Activated naive CD4-positive, alpha-beta T cell treated with anti-CD3 and anti-CD28 coated beads for 36 hours (primary cell): ENCODE results near the gene GPC6. TPM values are rescaled to one million over a fixed set of nuclear protein-coding genes. Genes with fewer than 3 reads are reported as not detected.

Experiments
- CTCF ChIA-PET: fragments of 350-600 bp; sonication (Branson Sonifier 250); formaldehyde crosslinking; loops from one replicate; lab custom pipeline; 2021; ENCODE audit warnings: antibody characterized with exemption; lab: Charles Lee
- DNase-seq: peaks from one replicate; pipeline ENCODE4 v3.0.0-alpha.2; 2020
- H3K27ac Mint-ChIP-seq: one replicate; pipeline ENCODE4 v1.8.0; 2021; ENCODE audit warnings: mild to moderate bottlenecking, mixed read lengths
- H3K27me3 Mint-ChIP-seq: one replicate; pipeline ENCODE4 v1.8.0; 2021; ENCODE audit warnings: low read depth, mixed read lengths
- H3K36me3 Mint-ChIP-seq: one replicate; pipeline ENCODE4 v1.8.0; 2021; ENCODE audit warnings: low read depth, mixed read lengths
- H3K4me1 Mint-ChIP-seq: one replicate; pipeline ENCODE4 v1.8.0; 2021; ENCODE audit warnings: low read depth, mixed read lengths
- H3K4me3 Mint-ChIP-seq: one replicate; pipeline ENCODE4 v1.8.0; 2021; ENCODE audit warnings: mild to moderate bottlenecking, moderate library complexity, mixed read lengths
- H3K9me3 Mint-ChIP-seq: one replicate; pipeline ENCODE4 v1.8.0; 2021; ENCODE audit warnings: mixed read lengths
- intact Hi-C: fragments of 100-400 bp; cut with micrococcal nuclease; formaldehyde crosslinking; loops from one replicate; pipeline ENCODE4 v1.15.1; 2023
- total RNA-seq, 2 experiments: library from RNA; stranded (reverse); gene quantifications; one replicate each; pipeline ENCODE4 v1.2.3, GENCODE V29; 2021

The GPC6 gene
- total RNA-seq, 2 experiments from 2014 or later, result not detected

DNA sequence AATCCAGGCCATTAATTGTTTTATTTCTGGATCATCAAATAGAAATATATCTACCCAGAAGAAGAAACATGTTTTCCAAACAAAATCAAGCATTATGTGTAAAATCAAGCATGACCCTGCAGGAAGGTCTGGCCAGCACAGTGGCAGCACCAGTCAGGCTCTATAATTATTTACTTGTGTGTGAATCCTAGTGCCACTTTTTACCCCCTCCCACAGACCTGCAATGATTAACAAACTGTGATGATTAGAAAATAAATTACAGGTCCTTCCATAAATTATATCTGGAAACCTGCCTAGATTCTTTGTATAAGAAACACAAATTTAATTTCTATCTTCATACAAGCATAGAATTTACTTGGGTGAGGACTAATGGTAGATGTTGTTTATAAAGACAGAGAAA lies 186.1 kb downstream of the GPC6 start:
- Mint-ChIP-seq H3K4me1 (no peaks in the 10 kb centered on the region), H3K27ac (no peak overlapping the region), H3K9me3 (no peaks in the 10 kb centered on the region), H3K4me3 (no peak overlapping the region), H3K36me3 (no peaks in the 10 kb centered on the region), H3K27me3 (no peaks in the 10 kb centered on the region)
- intact Hi-C loops, result no loop called here
- no peak for DNase-seq
- CTCF ChIA-PET, result no interaction called here

DNA sequence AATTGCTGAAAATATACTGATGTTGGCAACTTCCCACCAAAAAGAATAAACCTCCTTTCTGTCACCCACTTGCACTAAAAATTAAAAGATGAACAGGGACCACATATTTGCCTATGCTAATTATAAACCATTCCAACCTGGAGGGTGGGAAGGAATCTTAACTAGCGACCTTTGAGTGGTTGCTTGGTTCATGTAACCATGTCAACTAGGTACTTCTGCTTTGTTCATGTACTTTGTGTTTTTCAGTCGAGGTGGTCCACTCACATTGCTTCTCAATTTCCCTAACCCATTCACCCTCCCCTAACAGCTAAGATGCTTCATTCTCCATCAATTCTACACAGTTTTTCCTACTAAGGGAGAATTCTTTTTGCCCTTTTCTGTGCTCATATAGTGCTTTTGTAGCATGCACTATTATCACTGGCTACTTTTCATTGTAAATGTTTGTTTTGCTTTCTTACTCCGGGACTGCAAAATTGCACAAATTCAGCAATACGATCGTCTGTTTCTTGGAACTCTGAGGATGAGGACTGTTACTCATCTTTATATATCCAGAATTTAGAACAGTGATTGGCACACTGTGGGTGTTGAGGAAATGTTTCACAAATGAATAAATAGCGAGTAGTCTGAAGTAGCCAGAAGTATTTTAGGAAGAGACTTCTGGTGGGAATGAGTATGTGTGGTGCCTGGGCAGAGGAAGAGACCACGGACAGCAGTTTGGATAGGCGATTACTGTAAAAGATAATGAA lies 187.5 kb downstream of the GPC6 start:
- no peaks in the 10 kb centered on the region for H3K36me3 Mint-ChIP-seq
- intact Hi-C loops, result no loop called here

DNA sequence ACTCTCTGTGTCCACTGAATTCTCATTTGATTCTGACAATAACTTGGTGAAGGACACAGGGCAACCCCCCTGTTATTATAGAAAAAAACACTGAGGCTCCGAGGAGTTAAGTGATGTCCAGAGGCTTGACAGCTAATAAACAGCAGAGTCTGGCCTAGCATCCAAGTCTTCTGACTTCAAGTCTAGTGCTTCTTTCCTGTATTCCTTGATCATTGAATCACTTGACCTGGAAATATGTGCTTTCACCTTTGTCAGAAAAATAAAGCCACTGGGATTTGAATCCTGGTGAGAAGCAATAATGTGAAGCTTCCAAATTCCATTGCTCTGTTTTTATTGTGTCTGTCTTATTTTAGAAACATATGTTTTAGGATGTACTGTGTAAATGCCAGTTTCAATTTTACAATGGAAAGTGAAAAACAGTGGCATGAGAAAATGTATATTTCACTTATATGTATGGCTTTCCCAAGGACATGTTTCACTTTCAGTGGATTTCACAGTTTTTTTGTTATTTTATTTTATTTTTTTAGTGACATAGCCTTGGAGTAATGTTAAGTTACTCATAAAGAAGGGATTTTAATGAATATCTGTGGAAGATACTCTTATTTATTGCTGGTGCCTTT lies 190.2 kb downstream of the GPC6 start:
- H3K4me1 Mint-ChIP-seq, result no peaks in the 10 kb centered on the region
- DNase-seq, result no peak
- H3K9me3 Mint-ChIP-seq, result no peaks in the 10 kb centered on the region
- no peak overlapping the region for H3K4me3 Mint-ChIP-seq
- H3K36me3 Mint-ChIP-seq, result no peaks in the 10 kb centered on the region
- no peak overlapping the region for H3K27ac Mint-ChIP-seq
- intact Hi-C loops, result no loop called here
- no peaks in the 10 kb centered on the region for H3K27me3 Mint-ChIP-seq
- CTCF ChIA-PET, result no interaction called here

More for the DNA sequence above, 187.5 kb downstream of the GPC6 start:
- CTCF ChIA-PET, result no interaction called here
- H3K27me3 Mint-ChIP-seq, result no peaks in the 10 kb centered on the region
- DNase-seq, result no peak
- H3K4me1 Mint-ChIP-seq, result no peaks in the 10 kb centered on the region
- H3K9me3 Mint-ChIP-seq, result no peaks in the 10 kb centered on the region
- H3K27ac Mint-ChIP-seq, result no peak overlapping the region
- H3K4me3 Mint-ChIP-seq, result no peak overlapping the region

DNA sequence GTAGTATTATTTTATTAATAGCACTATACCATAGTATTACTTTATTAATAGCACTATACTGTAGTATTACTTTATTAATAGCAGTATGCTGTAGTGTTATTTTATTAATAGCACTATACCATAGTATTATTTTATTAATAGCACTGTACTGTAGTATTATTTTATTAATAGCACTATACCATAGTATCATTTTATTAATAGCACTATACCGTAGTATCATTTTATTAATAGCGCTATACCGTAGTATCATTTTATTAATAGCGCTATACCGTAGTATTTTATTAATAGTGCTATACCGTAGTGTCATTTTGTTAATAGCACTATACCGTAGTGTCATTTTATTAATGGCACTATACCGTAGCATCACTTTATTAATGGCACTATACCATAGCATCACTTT lies 191.8 kb downstream of the GPC6 start:
- H3K27ac Mint-ChIP-seq, result no peak overlapping the region
- H3K4me1 Mint-ChIP-seq, result no peaks in the 10 kb centered on the region
- DNase-seq, result no peak
- peaks cover 3% of the 10 kb centered on the region for H3K27me3 Mint-ChIP-seq
- H3K9me3 Mint-ChIP-seq, result no peaks in the 10 kb centered on the region
- H3K4me3 Mint-ChIP-seq, result no peak overlapping the region
- H3K36me3 Mint-ChIP-seq, result no peaks in the 10 kb centered on the region
- intact Hi-C loops, result no loop called here
- CTCF ChIA-PET, result no interaction called here

DNA sequence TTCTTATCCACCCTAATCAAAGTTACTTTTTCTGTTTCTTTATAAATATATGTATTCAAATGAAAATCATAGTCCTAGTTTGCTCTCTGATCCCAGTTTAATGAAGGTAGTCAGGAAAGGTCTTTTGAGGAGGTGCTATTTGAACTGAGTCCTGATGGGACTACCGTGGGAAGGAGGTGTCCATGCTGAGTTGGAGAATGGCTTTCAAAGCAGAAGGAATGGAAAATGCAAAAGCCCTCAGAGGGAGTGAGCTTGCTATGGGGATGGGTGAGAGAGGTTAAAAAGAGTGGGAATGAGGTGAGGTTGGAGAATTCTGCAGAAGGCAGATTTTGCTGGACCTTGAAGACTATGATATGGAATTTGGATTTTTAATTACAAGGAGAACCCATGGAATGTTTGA lies 193.6 kb downstream of the GPC6 start:
- no peak overlapping the region for H3K27ac Mint-ChIP-seq
- intact Hi-C loops, result no loop called here
- H3K4me3 Mint-ChIP-seq, result no peak overlapping the region
- H3K9me3 Mint-ChIP-seq, result no peaks in the 10 kb centered on the region
- CTCF ChIA-PET, result no interaction called here
- H3K4me1 Mint-ChIP-seq, result no peaks in the 10 kb centered on the region
- no peak for DNase-seq
- H3K36me3 Mint-ChIP-seq, result no peaks in the 10 kb centered on the region
- peaks cover 3% of the 10 kb centered on the region for H3K27me3 Mint-ChIP-seq

DNA sequence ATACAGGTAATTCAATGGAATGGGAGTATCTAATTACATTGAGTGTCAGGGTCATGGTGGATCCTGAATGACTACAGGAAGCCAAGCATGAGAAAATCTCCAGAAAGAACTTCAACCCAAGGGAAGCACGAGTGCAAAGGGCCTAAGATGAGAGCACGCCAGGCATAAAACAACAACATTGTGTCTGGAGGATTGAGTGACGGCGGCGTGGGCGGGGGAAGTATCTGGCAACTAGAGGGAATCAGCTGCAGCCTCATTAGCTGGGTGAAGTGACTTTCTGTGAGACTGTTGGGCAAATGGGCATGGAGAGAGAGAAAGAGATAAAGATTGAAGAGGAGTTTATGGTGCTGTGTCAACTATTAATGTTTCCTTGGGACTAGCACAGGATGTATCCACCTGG lies 194.3 kb downstream of the GPC6 start:
- Mint-ChIP-seq H3K36me3 (no peaks in the 10 kb centered on the region), H3K4me3 (no peak overlapping the region), H3K4me1 (no peaks in the 10 kb centered on the region), H3K27ac (no peak overlapping the region), H3K27me3 (peaks cover 6% of the 10 kb centered on the region), H3K9me3 (no peaks in the 10 kb centered on the region)
- DNase-seq, result no peak
- CTCF ChIA-PET, result no interaction called here
- intact Hi-C loops, result no loop called here

DNA sequence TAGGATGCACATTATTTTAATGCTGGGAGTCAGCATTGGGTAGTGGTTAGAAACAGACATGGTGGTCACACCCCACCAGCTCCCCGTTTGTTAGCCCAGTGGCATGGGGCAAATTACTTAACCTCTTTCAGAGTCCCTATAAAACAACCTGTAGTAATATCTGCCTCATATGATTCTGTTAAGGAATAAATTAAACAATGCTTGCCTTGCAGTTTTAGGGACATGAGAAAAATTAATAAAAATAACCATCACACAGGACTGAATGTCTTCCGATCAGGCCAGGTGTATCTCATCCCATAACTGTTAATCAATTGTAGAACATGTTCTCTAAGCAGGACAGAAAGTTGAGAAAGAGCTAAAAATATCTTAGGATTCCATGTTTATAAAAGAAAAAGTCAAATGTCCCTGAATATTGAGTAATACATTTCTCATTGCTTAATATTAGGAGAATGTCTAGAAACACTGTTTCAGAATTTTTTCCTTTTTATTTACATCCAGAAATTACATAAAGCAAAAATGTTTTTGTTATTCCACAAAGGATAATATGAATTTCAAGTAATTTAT lies 196.5 kb downstream of the GPC6 start:
- no peak overlapping the region for H3K27ac Mint-ChIP-seq
- CTCF ChIA-PET, result no interaction called here
- H3K9me3 Mint-ChIP-seq, result no peaks in the 10 kb centered on the region
- no peaks in the 10 kb centered on the region for H3K4me1 Mint-ChIP-seq
- DNase-seq, result no peak
- no peaks in the 10 kb centered on the region for H3K36me3 Mint-ChIP-seq
- intact Hi-C loops, result no loop called here
- H3K4me3 Mint-ChIP-seq, result no peak overlapping the region
- H3K27me3 Mint-ChIP-seq, result peaks cover 6% of the 10 kb centered on the region

DNA sequence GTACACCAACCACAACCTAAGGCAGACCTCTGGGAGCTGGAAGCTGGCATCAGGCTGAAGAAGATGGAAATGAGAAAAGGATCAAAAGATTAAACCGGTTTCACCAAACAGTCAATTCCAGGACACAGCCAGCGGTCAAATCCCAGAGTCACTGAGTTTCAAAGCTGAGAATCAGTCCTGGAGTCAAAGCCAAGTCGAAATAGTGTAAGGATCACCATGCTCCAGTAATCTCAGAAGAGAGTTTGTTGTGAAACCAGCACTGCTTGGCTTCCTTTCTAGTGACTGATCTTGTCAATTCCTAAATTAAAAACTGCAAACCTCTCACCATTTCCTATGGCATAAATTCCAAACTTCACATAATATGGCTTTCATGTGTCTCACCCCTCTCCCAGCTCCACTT lies 198.8 kb downstream of the GPC6 start:
- Mint-ChIP-seq H3K36me3 (no peaks in the 10 kb centered on the region), H3K9me3 (no peaks in the 10 kb centered on the region), H3K27ac (no peak overlapping the region), H3K4me3 (no peak overlapping the region), H3K27me3 (peaks cover 9% of the 10 kb centered on the region), H3K4me1 (no peaks in the 10 kb centered on the region)
- CTCF ChIA-PET, result no interaction called here
- intact Hi-C loops, result no loop called here
- no peak for DNase-seq

DNA sequence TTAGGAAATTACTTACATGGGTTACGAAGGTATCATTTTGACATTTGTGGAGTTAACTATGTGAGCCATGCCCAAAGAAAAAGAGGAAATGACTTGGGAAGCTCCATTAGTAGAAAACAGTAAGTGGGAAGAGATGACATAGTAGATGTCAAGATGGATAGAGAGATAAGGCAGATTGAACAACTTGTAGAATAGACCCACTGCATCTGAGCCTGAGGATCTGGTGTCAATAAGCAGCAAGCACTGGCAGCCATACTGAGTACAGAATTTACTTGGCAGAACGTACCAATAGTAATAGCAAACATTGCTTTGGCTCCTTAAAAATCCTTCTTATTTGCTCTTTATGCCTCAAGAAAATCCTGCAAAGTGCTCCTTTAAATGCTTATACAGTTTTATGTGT lies 203.8 kb downstream of the GPC6 start:
- no peak overlapping the region for H3K27ac Mint-ChIP-seq
- H3K36me3 Mint-ChIP-seq, result no peaks in the 10 kb centered on the region
- peaks cover 7% of the 10 kb centered on the region for H3K27me3 Mint-ChIP-seq
- no peaks in the 10 kb centered on the region for H3K9me3 Mint-ChIP-seq
- no peak for DNase-seq
- CTCF ChIA-PET, result no interaction called here
- no peaks in the 10 kb centered on the region for H3K4me1 Mint-ChIP-seq
- intact Hi-C loops, result no loop called here
- H3K4me3 Mint-ChIP-seq, result no peak overlapping the region

DNA sequence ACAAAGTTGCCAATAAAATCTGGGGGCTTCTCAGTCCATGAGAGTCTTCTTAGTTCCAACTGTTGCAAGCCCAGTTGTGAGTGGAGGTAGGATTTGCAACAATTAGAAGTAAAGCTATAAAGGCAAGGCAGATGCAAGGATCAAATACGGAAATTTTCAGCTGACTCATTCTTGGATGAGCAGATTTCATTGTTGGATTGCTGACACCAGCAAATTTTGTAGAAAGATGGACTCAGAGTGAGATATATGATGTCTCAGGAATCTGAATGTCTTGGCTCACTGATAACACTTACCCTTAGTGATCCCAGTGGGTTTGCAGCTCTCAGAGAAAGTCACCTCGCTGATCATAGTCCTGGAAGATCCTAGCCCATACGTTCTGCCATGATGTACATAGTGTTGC lies 209.0 kb downstream of the GPC6 start:
- Mint-ChIP-seq H3K9me3 (peaks cover 5% of the 10 kb centered on the region), H3K4me3 (no peak overlapping the region)
- CTCF ChIA-PET, result no interaction called here

DNA sequence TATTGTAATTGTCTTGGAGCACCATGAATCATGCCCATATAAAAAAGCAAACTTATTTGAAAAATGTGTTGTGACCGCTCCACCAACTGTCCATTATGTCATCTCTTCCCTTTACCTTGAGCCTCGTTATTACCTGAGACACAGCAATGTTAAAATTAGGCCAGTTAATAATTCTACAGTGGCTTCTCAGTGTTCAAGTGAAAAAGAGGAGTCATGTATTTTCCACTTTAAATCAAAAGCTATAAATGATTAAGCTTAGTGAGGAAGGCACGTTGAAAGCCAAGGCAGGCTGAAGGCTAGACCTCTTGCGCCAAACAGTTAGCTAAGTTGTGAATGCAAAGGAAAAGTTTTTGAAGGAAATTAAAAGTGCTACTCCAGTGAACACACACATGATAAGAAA lies 210.5 kb downstream of the GPC6 start:
- intact Hi-C loops, result no loop called here
- no peak overlapping the region for H3K4me3 Mint-ChIP-seq
- H3K27ac Mint-ChIP-seq, result no peak overlapping the region
- H3K4me1 Mint-ChIP-seq, result no peaks in the 10 kb centered on the region
- H3K9me3 Mint-ChIP-seq, result peaks cover 5% of the 10 kb centered on the region
- H3K27me3 Mint-ChIP-seq, result no peaks in the 10 kb centered on the region
- CTCF ChIA-PET, result no interaction called here
- H3K36me3 Mint-ChIP-seq, result no peaks in the 10 kb centered on the region
- DNase-seq, result no peak

More for the DNA sequence above, 209.0 kb downstream of the GPC6 start:
- Mint-ChIP-seq H3K36me3 (no peaks in the 10 kb centered on the region), H3K27me3 (no peaks in the 10 kb centered on the region), H3K27ac (no peak overlapping the region), H3K4me1 (no peaks in the 10 kb centered on the region)
- intact Hi-C loops, result no loop called here
- no peak for DNase-seq

DNA sequence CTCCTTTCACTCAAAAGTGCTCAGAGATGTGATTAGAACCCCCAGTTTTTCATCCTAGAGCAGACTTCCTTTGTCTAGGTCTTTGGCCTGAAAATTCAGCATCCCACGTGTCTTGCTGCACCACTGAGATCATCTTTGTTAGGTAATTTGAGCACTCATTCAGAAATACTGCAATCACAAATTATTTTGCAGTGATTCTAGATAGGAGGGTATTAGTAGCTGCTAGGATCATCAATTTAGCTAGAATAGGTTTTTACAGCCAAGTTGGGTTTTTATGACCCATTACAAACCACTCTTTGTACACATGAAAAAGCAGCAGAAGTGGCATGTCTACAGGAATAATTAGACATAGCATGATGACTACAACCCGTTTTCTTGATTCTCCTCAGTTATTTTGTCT lies 219.6 kb downstream of the GPC6 start:
- CTCF ChIA-PET, result no interaction called here
- Mint-ChIP-seq H3K27ac (no peak overlapping the region), H3K4me3 (no peak overlapping the region), H3K9me3 (no peaks in the 10 kb centered on the region), H3K27me3 (no peaks in the 10 kb centered on the region), H3K4me1 (no peaks in the 10 kb centered on the region), H3K36me3 (no peaks in the 10 kb centered on the region)
- intact Hi-C loops, result no loop called here
- DNase-seq, result no peak

DNA sequence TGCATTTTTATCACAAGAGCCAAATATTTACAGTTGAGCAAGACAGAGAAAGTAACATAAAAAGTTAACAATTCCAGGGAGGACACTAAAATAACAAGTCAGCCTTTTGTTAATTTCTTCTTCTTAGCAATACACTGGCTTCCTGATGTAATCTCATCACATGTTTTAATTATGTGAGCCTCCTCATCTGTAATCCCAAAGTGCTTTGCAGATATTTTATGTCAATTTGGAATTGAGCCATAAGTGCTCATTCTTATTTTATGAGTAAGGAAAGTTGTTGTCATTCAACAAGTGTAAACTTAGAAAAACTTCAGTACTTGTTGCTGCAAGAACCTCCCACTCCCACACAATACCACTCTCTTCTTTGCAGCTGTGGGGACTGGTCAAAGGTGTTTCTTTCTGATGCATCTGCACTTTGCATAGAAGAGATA lies 223.6 kb downstream of the GPC6 start:
- H3K27ac Mint-ChIP-seq, result no peak overlapping the region
- no peak overlapping the region for H3K4me3 Mint-ChIP-seq
- intact Hi-C loops, result no loop called here
- H3K36me3 Mint-ChIP-seq, result no peaks in the 10 kb centered on the region
- DNase-seq, result no peak
- H3K9me3 Mint-ChIP-seq, result no peaks in the 10 kb centered on the region
- H3K27me3 Mint-ChIP-seq, result no peaks in the 10 kb centered on the region
- H3K4me1 Mint-ChIP-seq, result no peaks in the 10 kb centered on the region
- CTCF ChIA-PET, result no interaction called here
